HG03469 (cell line): ENCODE data around the gene FASN.

Experiments used
- ATAC-seq: cut with Tn5 transposase; IDR thresholded peaks from one replicate; pipeline ENCODE4 v1.9.1; 2021; ENCODE audit warnings: mild to moderate bottlenecking, moderate library complexity, moderate number of reproducible peaks; ENCODE audit not compliant: unreplicated experiment

Gene FASN

GRCh38 chr17:82118168-82118814 lies 20.3 kb upstream of the FASN start:
- ATAC-seq, result no peak

- no peak for ATAC-seq
Measured at GRCh38 chr17:82117139-82118090, 19.4 kb upstream of the FASN start.

GRCh38 chr17:82116246-82116645 lies 18.2 kb upstream of the FASN start:
- no peak for ATAC-seq

GRCh38 chr17:82114872-82115271 lies 16.8 kb upstream of the FASN start:
- no peak for ATAC-seq

GRCh38 chr17:82114447-82114846 lies 16.4 kb upstream of the FASN start:
- no peak for ATAC-seq

GRCh38 chr17:82113941-82114340 lies 15.9 kb upstream of the FASN start:
- no peak for ATAC-seq

GRCh38 chr17:82113422-82113821 lies 15.4 kb upstream of the FASN start:
- no peak for ATAC-seq

GRCh38 chr17:82112914-82113311 lies 14.9 kb upstream of the FASN start:
- ATAC-seq, result no peak

- no peak for ATAC-seq
Measured at GRCh38 chr17:82112181-82112913, 14.3 kb upstream of the FASN start.

- ATAC-seq, result no peak
Measured at GRCh38 chr17:82110298-82110697, 12.3 kb upstream of the FASN start.

- ATAC-seq, result no peak
Measured at GRCh38 chr17:82108961-82109475, 11.0 kb upstream of the FASN start.

- ATAC-seq, result no peak
Measured at GRCh38 chr17:82108496-82108945, 10.5 kb upstream of the FASN start.

- ATAC-seq, result no peak
Measured at GRCh38 chr17:82108038-82108437, 10.0 kb upstream of the FASN start.

GRCh38 chr17:82107341-82107860 lies 9.4 kb upstream of the FASN start:
- ATAC-seq, result no peak

- ATAC-seq, result no peak
Measured at GRCh38 chr17:82106688-82107305, 8.8 kb upstream of the FASN start.

- ATAC-seq, result no peak
Measured at GRCh38 chr17:82105882-82106687, 8.0 kb upstream of the FASN start.

GRCh38 chr17:82105417-82105881 lies 7.4 kb upstream of the FASN start:
- ATAC-seq, result no peak

GRCh38 chr17:82104797-82105416 lies 6.9 kb upstream of the FASN start:
- no peak for ATAC-seq
